ENCODE results near the gene IRAK4. TPM values are rescaled to one million over a fixed set of nuclear protein-coding genes. Genes with fewer than 3 reads are reported as not detected.
A peak's percentile ranks its signal among the peaks of the same experiment; 100 is the strongest.

Gene IRAK4
- total and polyA plus RNA-seq, 4 donors = 9.4 to 28.0 (median 17.8) TPM

GRCh38 chr12:43806737-43807072 lies 48.0 kb downstream of the IRAK4 start:
- ATAC-seq (ENCODE audit: insufficient read depth, low FRiP score) (no peak), DNase-seq (no peak)
- whole genome bisulfite sequencing, 2 donors = 2 to 5% methylated on average over 3 of the region's 3 CpGs
- no peak overlapping the region for H3K4me3 ChIP-seq
- no peak for TF ChIP-seq CTCF (IDR thresholded peaks at IDR 0.05; ENCODE audit: control extremely low read depth, extremely low read depth)
- H3K9me3 ChIP-seq (ENCODE audit: control insufficient read depth in 4 of 4, insufficient read depth in 3 of 4, low read length in 3 of 4) = no peaks in the 10 kb centered on the region
- peak overlapping the region in 1 of 2 donors; percentile 94 for H3K27ac ChIP-seq (ENCODE audit: low read depth in 1 of 2, low read length in 1 of 2)
- peak overlapping the region; percentile 67 to 91 for H3K9ac ChIP-seq (ENCODE audit: insufficient read depth in 1 of 2, low read length in 2 of 2)
- peaks cover 0 to 18% (median 0%) of the 10 kb centered on the region in 3 donors for H3K27me3 ChIP-seq (ENCODE audit: control insufficient read depth in 3 of 3, insufficient read depth in 3 of 3, low read length in 2 of 3)
- no peaks in the 10 kb centered on the region for H3K36me3 ChIP-seq (ENCODE audit: control insufficient read depth in 4 of 4, insufficient read depth in 4 of 4, low read length in 4 of 4)
- H3K4me1 ChIP-seq (ENCODE audit: control insufficient read depth in 5 of 5, insufficient read depth in 5 of 5, low read length in 5 of 5) = peaks cover 0 to 18% (median 0%) of the 10 kb centered on the region in 5 donors

- Histone ChIP-seq H3K4me3 (no peak overlapping the region), H3K9me3 (ENCODE audit: control insufficient read depth in 4 of 4, insufficient read depth in 3 of 4, low read length in 3 of 4) (no peaks in the 10 kb centered on the region), H3K27me3 (ENCODE audit: control insufficient read depth in 3 of 3, insufficient read depth in 3 of 3, low read length in 2 of 3) (peaks cover 0 to 18% (median 2%) of the 10 kb centered on the region in 3 donors), H3K36me3 (ENCODE audit: control insufficient read depth in 4 of 4, insufficient read depth in 4 of 4, low read length in 4 of 4) (no peaks in the 10 kb centered on the region), H3K4me1 (ENCODE audit: control insufficient read depth in 5 of 5, insufficient read depth in 5 of 5, low read length in 5 of 5) (peaks cover 0 to 18% (median 0%) of the 10 kb centered on the region in 5 donors), H3K9ac (ENCODE audit: insufficient read depth in 1 of 2, low read length in 2 of 2) (no peak overlapping the region), H3K27ac (ENCODE audit: low read depth in 1 of 2, low read length in 1 of 2) (no peak overlapping the region)
- ATAC-seq (ENCODE audit: insufficient read depth, low FRiP score) (no peak), DNase-seq (peak in 1 of 3 donors; percentile 4)
- no peak for TF ChIP-seq CTCF (IDR thresholded peaks at IDR 0.05; ENCODE audit: control extremely low read depth, extremely low read depth)
- WGBS, 2 donors = 33 to 75% methylated on average over 3 of the region's 3 CpGs
These were observed 48.6 kb downstream of the IRAK4 start for GRCh38 chr12:43807386-43807785.

- peaks cover 0 to 3% (median 0%) of the 10 kb centered on the region in 5 donors for H3K4me1 ChIP-seq (ENCODE audit: control insufficient read depth in 5 of 5, insufficient read depth in 5 of 5, low read length in 5 of 5)
- H3K27ac ChIP-seq (ENCODE audit: low read depth in 1 of 2, low read length in 1 of 2) = no peak overlapping the region
- H3K9ac ChIP-seq (ENCODE audit: insufficient read depth in 1 of 2, low read length in 2 of 2) = no peak overlapping the region
- no peak for TF ChIP-seq CTCF (IDR thresholded peaks at IDR 0.05; ENCODE audit: control extremely low read depth, extremely low read depth)
- DNase-seq = no peak
- ATAC-seq (ENCODE audit: insufficient read depth, low FRiP score) = no peak
- H3K4me3 ChIP-seq = no peak overlapping the region
- H3K9me3 ChIP-seq (ENCODE audit: control insufficient read depth in 4 of 4, insufficient read depth in 3 of 4, low read length in 3 of 4) = no peaks in the 10 kb centered on the region
- H3K27me3 ChIP-seq (ENCODE audit: control insufficient read depth in 3 of 3, insufficient read depth in 3 of 3, low read length in 2 of 3) = peaks cover 0 to 28% (median 3%) of the 10 kb centered on the region in 3 donors
- 90 to 92% methylated on average over 2 of the region's 2 CpGs for whole genome bisulfite sequencing, 2 donors
- no peaks in the 10 kb centered on the region for H3K36me3 ChIP-seq (ENCODE audit: control insufficient read depth in 4 of 4, insufficient read depth in 4 of 4, low read length in 4 of 4)
These were observed 53.3 kb downstream of the IRAK4 start for GRCh38 chr12:43812057-43812456.

- H3K9ac ChIP-seq (ENCODE audit: insufficient read depth in 1 of 2, low read length in 2 of 2) = no peak overlapping the region
- no peak for TF ChIP-seq CTCF (IDR thresholded peaks at IDR 0.05; ENCODE audit: control extremely low read depth, extremely low read depth)
- no peak for ATAC-seq (ENCODE audit: insufficient read depth, low FRiP score)
- H3K27ac ChIP-seq (ENCODE audit: low read depth in 1 of 2, low read length in 1 of 2) = no peak overlapping the region
- H3K27me3 ChIP-seq (ENCODE audit: control insufficient read depth in 3 of 3, insufficient read depth in 3 of 3, low read length in 2 of 3) = peaks cover 0 to 28% (median 3%) of the 10 kb centered on the region in 3 donors
- H3K36me3 ChIP-seq (ENCODE audit: control insufficient read depth in 4 of 4, insufficient read depth in 4 of 4, low read length in 4 of 4) = no peaks in the 10 kb centered on the region
- H3K4me1 ChIP-seq (ENCODE audit: control insufficient read depth in 5 of 5, insufficient read depth in 5 of 5, low read length in 5 of 5) = no peaks in the 10 kb centered on the region
- H3K4me3 ChIP-seq = no peak overlapping the region
- WGBS, 2 donors = 97 to 98% methylated on average over 4 of the region's 4 CpGs
- H3K9me3 ChIP-seq (ENCODE audit: control insufficient read depth in 4 of 4, insufficient read depth in 3 of 4, low read length in 3 of 4) = no peaks in the 10 kb centered on the region
- DNase-seq = no peak
These were observed 54.2 kb downstream of the IRAK4 start for GRCh38 chr12:43812926-43813325.

Measured in lung (tissue), 12 donors.